GM12874 (cell line): ENCODE data around the gene SOBP.

ENCODE experiments used
- TF ChIP-seq, protein P1 (sequence below): IDR thresholded peaks from 2 replicates; pipeline ENCODE4 v1.5.1; 2011; ENCODE audit warnings: low read depth, mild to moderate bottlenecking, control low read depth, low read length, moderate library complexity; ENCODE audit not compliant: insufficient read depth

SOBP gene

DNA sequence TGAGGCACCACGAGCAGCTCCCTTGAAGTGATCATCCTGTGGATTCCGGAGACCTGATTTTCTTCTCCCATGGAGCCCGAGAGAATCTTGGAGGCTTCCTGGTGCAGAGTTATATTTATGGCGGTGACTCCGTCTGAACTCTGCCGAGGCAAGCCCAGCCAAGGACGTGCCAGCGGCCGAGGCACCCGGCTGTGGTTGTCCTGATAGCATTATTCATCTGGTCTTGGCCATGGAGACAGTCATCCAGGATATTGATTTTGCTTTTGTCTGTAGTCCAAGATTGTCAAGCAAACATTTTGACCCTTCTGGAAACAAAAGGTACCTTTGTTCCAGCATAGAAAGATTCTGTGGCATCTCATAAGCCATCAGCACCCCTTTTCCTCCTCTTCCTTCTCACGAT lies 170.9 kb downstream of the SOBP start:
- TF ChIP-seq, protein P1, sequence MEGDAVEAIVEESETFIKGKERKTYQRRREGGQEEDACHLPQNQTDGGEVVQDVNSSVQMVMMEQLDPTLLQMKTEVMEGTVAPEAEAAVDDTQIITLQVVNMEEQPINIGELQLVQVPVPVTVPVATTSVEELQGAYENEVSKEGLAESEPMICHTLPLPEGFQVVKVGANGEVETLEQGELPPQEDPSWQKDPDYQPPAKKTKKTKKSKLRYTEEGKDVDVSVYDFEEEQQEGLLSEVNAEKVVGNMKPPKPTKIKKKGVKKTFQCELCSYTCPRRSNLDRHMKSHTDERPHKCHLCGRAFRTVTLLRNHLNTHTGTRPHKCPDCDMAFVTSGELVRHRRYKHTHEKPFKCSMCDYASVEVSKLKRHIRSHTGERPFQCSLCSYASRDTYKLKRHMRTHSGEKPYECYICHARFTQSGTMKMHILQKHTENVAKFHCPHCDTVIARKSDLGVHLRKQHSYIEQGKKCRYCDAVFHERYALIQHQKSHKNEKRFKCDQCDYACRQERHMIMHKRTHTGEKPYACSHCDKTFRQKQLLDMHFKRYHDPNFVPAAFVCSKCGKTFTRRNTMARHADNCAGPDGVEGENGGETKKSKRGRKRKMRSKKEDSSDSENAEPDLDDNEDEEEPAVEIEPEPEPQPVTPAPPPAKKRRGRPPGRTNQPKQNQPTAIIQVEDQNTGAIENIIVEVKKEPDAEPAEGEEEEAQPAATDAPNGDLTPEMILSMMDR = no peak

DNA sequence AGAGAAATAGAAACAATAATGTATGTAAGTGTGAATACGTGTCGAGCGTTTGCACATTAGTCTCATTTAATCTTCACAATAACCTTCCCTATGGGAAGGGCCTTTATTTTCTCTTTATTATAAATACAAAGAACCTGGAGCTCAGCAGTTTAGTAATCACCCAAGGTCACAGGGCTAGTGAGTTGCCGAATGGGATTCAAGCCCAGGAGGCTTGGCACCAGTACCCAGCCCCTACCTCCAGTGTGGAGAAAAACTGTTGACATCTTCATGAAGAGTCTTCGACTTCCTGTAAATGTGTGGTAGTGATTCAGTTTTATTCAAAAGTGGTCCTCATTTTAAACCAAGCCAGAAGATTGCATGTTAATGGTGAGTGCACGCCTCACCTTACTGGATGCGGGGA lies 171.4 kb downstream of the SOBP start:
- TF ChIP-seq, protein P1 = no peak

DNA sequence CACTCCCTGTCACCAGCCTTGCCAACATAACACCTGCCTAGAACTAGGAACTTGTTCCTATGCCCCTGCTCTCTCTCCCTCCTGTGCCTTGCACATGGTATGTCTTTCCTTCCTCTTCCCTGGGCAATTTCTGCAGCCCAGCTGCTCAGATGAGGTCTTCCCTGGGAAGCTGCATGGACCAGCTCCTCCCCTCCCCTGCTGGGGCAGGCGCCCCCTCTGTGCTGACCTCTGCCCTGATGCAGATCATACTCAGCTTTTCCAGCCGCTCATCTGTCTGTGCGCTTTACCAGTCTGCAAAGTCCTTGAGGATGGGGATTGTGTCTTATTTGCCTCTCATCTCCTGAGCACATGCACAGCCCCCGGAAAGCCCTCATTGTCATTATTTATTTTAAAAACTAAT lies 172.4 kb downstream of the SOBP start:
- TF ChIP-seq, protein P1 = no peak

DNA sequence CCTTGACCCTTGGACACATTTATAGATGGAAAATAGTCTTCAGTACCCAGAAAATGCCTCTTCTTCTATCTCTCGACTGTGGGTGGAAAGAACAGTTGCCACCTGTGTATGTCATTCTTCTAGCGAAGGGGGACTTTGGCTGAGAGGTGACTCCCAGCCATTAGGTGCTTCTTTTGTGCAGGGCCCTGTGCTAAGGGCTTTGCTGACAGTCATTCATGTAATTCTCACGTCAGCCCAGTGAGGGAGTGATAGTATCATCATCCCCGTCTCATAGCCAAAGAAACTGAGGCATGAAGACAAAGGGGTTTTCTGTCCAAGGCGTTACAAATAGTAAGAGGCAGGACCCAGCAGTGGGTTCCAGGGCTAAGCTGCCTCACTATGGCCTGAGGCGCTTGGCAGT lies 173.4 kb downstream of the SOBP start:
- TF ChIP-seq, protein P1 = no peak

DNA sequence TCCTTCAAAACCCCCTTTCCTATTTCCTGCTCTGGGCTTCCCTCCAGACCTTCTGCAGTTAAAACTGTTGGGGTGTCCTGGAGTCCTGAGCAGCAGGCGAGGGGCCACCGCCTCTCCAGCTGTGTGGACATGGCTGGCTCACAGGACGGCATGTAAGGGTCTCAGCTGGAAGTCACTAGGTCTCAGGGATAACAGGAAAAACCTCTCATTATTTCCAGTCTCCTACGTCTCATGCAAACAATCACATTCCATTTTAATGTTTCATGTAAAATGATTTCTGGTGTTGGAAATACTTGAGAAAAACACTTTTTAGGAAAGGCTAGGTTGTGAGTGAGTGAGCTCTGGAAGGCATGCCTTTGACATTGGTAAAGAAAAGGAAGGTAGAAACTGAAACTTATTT lies 175.5 kb downstream of the SOBP start:
- TF ChIP-seq, protein P1 = no peak

DNA sequence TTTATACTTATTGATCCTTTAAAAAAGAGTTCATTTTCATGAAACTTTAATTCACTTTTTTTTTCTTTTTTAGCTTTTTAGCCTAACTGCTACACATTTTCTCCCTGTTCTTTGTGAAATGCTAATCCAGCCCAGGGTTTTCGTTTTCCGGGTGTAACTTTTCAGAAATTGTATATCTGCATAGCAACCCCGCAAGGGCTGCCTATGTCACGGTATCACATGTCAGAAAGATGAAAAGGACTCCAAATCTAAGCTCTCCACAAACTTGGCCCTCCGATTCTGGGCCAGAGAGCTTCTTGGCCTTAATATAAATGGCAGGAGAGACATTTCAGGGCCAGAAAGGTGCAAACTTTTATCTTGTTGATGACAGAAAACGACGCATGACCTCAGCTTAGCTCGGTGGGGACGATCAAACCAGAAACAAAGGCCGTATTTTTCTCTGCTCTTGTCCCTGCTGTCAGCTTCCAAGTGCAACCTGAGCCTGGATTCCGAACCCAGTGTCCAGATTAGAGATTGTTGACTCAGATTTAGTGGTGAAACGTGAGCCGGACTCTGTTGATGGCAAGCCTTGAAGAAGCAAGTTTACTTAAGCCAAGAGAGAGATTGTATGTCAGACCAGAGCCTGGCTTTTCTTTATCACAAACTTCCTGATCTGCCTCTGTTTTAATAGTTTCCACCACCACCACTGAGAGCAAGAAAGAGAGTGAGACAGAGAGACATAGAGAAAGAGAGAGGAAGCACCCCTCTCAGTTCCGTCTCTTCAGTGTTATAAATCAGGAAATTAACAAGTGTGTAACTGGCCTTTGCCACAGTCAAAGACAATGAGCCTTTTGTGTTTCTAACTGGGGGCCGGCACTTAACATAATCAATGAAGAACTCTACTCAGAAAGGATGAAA lies 176.4 kb downstream of the SOBP start:
- TF ChIP-seq, protein P1 = no peak

DNA sequence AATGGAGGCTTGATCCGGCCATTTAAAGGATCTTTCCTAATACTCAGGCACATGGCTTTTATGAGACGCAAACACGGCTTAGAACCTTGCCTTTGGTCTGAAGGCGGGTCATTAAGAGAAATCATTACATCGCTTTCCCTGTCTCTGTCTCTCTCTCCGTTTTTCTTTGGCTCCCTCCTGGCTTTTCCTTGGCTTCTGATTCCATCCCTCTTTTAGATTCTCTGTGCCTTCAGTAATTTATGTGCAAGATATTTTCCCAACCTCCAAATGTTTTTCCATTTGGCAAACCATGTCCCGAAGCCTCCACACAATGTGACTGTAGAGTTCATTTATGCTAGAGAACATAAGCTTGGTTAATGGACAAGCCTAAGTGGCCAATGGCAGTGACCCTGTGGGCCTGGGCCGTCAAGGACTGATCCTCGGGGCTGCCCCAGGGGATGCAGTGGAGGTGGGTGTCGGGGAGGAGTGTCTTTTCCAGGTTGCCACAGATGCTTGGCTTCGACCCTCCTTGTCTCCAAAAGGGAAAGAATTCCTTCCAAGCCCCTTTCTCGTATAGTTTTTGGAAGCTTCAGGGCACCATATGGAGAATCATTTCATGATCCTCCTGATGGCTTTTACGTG lies 177.2 kb downstream of the SOBP start:
- TF ChIP-seq, protein P1 = no peak
